WERI-Rb-1 (cell line): ENCODE results near the gene HLA-DQB1.
"Not testable (repeated sequence)": the region's sequence is repeated elsewhere in the genome, so short reads cannot be mapped to it uniquely, and the experiment has no call there.

Experiments
- DNase-seq: peaks from one replicate; pipeline ENCODE4 v3.0.0-alpha.2; 2020
- H3K27ac ChIP-seq: fragments of 250-450 bp; sonication (Bioruptor Pico); 2 replicates; pipeline ENCODE4 v1.5.1; 2020; ENCODE audit warnings: mild to moderate bottlenecking, moderate library complexity
- H3K27me3 ChIP-seq: fragments of 250-450 bp; sonication (Bioruptor Pico); 2 replicates; pipeline ENCODE4 v1.5.1; 2021; ENCODE audit warnings: mild to moderate bottlenecking, low read depth, moderate library complexity; ENCODE audit not compliant: insufficient read depth, severe bottlenecking
- H3K36me3 ChIP-seq: fragments of 250-450 bp; sonication (Bioruptor Pico); 2 replicates; pipeline ENCODE4 v1.5.1; 2020; ENCODE audit warnings: mild to moderate bottlenecking, moderate library complexity
- H3K4me3 ChIP-seq: 2 replicates; pipeline ENCODE4 v1.5.1; 2011; ENCODE audit warnings: low read depth, mild to moderate bottlenecking, control low read depth, low read length
- H3K9me3 ChIP-seq: fragments of 250-450 bp; sonication (Bioruptor Pico); 2 replicates; pipeline ENCODE4 v1.5.1; 2021; ENCODE audit warnings: mild to moderate bottlenecking, moderate library complexity; ENCODE audit not compliant: severe bottlenecking
- TF ChIP-seq, protein P1 (sequence below): IDR thresholded peaks from 2 replicates; pipeline ENCODE4 v1.5.1; 2011; ENCODE audit warnings: low read depth, mild to moderate bottlenecking, control low read depth, inconsistent platforms, low read length

Gene HLA-DQB1

DNA sequence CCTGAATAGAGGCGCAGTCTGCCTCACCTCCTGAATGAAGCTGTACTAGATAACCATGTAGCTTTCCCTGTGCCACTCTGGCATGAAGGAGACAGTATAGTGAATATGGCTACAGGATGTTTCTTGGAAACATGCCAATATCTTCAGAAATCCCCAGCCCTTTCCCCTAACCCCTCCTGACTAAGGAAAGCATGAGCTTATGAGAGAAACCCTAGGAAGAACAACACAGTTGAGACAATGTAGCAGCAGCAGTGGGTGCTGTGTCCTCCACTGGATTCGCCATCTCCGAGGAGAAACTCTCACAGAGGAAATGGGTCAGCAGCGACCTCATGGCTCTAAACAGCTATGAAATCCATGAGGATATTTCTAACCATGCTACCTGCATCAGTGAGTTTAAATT is 22.6 kb downstream of the HLA-DQB1 start:
- TF ChIP-seq, protein P1, sequence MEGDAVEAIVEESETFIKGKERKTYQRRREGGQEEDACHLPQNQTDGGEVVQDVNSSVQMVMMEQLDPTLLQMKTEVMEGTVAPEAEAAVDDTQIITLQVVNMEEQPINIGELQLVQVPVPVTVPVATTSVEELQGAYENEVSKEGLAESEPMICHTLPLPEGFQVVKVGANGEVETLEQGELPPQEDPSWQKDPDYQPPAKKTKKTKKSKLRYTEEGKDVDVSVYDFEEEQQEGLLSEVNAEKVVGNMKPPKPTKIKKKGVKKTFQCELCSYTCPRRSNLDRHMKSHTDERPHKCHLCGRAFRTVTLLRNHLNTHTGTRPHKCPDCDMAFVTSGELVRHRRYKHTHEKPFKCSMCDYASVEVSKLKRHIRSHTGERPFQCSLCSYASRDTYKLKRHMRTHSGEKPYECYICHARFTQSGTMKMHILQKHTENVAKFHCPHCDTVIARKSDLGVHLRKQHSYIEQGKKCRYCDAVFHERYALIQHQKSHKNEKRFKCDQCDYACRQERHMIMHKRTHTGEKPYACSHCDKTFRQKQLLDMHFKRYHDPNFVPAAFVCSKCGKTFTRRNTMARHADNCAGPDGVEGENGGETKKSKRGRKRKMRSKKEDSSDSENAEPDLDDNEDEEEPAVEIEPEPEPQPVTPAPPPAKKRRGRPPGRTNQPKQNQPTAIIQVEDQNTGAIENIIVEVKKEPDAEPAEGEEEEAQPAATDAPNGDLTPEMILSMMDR: no peak
- H3K27me3 ChIP-seq: peaks cover 52% of the 10 kb centered on the region
- no peak overlapping the region for H3K27ac ChIP-seq

DNA sequence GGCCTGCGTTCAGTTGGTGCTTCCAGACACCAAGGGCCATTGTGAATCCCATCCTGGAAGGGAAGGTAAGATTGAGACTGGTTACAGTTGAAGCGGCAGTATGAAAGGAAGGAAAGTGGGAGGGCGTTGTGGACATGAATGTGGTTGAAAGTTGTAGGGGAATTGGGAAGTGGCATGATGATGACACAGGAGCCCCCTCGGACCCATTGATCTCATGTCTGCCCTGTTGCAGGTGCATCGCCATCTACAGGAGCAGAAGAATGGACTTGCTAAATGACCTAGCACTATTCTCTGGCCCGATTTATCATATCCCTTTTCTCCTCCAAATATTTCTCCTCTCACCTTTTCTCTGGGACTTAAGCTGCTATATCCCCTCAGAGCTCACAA is 23.7 kb downstream of the HLA-DQB1 start:
- Histone ChIP-seq H3K36me3 (no peaks in the 10 kb centered on the region), H3K27me3 (peaks cover 64% of the 10 kb centered on the region), H3K4me3 (no peak overlapping the region), H3K27ac (no peak overlapping the region), H3K9me3 (no peaks in the 10 kb centered on the region)
- no peak for DNase-seq
- TF ChIP-seq, protein P1: no peak

More for the DNA sequence above, 22.6 kb downstream of the HLA-DQB1 start:
- DNase-seq: no peak
- H3K9me3 ChIP-seq: peaks cover under 1% of the 10 kb centered on the region
- H3K4me3 ChIP-seq: no peak overlapping the region
- H3K36me3 ChIP-seq: no peaks in the 10 kb centered on the region

DNA sequence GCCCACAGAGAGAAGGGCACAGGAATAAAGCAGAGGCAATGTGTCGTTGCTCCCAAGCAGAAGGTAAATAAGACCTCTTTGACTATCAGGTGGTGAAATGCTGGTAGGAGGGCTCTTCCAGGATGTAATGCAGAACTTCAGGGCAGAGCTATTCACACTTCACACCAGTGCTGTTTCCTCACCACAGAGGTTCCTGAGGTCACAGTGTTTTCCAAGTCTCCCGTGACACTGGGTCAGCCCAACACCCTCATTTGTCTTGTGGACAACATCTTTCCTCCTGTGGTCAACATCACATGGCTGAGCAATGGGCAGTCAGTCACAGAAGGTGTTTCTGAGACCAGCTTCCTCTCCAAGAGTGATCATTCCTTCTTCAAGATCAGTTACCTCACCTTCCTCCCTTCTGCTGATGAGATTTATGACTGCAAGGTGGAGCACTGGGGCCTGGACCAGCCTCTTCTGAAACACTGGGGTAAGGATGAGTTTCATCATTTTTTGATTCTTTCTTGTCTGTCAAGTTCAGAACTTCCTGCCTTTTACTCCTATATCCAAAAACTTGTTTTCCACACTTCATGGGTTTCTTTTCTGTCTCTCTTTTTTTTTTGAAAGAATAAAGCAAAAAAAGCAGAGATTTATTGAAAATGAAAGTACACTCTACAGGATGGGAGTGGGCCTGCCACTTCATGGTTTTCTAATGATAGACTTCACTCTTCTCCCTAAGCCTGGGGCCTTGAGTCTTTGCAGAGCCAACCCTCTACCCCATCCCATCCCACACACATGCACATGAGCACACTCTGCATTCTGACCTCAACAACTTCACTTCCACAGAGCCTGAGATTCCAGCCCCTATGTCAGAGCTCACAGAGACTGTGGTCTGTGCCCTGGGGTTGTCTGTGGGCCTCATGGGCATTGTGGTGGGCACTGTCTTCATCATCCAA is 24.4 kb downstream of the HLA-DQB1 start:
- DNase-seq, H3K9me3 ChIP-seq, H3K36me3 ChIP-seq, H3K4me3 ChIP-seq, H3K27ac ChIP-seq: not testable (repeated sequence)
- peaks cover 69% of the 10 kb centered on the region for H3K27me3 ChIP-seq

DNA sequence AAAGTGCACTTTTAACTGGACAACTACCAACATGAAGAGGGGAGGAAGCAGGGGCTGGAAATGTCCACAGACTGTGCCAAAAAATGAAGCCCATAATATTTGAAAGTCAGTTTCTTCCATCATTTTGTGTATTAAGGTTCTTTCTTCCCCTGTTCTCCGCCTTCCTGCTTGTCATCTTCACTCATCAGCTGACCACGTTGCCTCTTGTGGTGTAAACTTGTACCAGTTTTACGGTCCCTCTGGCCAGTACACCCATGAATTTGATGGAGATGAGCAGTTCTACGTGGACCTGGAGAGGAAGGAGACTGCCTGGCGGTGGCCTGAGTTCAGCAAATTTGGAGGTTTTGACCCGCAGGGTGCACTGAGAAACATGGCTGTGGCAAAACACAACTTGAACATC is 25.3 kb downstream of the HLA-DQB1 start:
- Histone ChIP-seq H3K36me3 (no peaks in the 10 kb centered on the region), H3K27me3 (peaks cover 73% of the 10 kb centered on the region), H3K27ac (no peak overlapping the region), H3K4me3 (no peak overlapping the region), H3K9me3 (no peaks in the 10 kb centered on the region)
- no peak for DNase-seq
- TF ChIP-seq, protein P1: no peak

DNA sequence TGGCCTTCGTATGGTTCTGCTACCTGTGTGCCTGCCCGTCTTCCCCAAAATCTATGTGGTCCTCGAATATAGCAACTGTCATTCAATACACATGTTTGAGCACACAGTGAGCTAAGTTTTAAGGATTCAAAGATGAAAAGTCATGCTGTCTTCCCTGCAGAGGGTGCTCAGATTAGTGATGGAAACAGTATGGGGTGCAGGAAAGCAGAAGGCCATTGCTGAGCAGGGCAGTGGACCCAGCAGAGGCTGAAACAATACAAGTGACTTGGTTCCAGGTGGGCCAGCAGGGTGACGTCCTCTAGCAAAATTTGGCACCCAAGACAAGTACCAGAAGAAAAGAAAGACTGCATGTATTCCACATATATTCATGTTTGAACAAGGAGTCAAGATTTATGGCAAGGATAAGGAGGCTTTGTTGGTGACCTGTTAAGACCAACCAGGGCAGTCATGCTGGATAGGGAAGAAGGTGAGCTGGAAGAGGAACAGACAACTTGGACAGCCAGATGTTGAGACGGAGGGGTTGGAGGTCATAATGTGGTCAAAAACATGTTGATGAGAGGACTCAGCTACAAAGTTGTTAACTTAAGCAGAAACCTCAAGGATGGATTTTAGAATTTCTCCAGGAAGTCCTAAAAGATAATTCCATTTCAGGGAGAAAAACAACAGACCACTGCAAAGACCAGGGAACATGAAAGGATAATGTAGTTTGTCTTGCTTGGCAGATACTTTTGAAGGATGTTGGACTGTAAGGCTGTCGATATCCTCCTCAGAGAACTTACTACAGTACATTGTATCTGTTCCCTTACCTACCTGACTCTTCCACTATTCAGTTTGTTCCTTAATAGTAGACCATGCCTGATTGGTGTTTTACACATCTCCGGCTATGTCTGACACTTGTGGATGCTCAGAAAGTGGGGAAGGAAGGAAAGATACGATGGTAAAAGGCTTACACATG is 26.7 kb downstream of the HLA-DQB1 start:
- TF ChIP-seq, protein P1: no peak
- DNase-seq: no peak
- Histone ChIP-seq H3K9me3 (no peaks in the 10 kb centered on the region), H3K4me3 (no peak overlapping the region), H3K27me3 (peaks cover 78% of the 10 kb centered on the region), H3K27ac (no peak overlapping the region), H3K36me3 (no peaks in the 10 kb centered on the region)
